HG02610 (cell line): ENCODE data around the gene THBS4.
"Not testable (repeated sequence)": the region's sequence is repeated elsewhere in the genome, so short reads cannot be mapped to it uniquely, and the experiment has no call there.

ENCODE experiments used
- ATAC-seq: cut with Tn5 transposase; IDR thresholded peaks from one replicate; pipeline ENCODE4 v1.9.1; 2021; ENCODE audit warnings: mild to moderate bottlenecking, moderate library complexity; ENCODE audit not compliant: unreplicated experiment

THBS4 gene

DNA sequence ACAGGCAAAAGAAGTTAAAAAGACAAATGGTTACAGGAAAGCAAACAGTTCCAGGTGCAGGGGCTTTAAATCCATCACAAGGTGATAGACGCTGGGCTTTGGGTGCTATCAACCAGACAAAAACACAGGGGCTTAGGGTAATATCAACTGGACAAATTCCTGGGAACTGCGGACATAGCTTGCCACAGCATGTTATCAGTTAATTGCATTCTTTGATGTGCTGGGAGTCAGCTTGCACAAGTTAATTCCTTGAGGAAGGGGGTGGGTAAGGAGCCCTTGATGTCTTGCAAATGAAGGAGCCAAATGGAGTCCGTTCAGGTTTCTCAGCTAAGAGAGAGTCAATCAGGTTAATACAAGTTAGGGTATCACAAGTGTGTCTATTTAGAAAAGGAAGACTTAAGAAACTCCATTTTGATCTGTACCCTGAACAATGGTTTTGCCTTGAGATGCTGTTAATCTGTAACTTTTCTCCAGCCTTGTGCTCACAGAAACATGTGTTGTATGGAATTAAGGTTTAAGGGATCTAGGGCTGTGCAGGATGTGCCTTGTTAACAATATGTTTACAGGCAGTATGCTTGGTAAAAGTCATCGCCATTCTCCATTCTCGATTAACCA is 76.3 kb downstream of the THBS4 start:
- ATAC-seq, result not testable (repeated sequence)

DNA sequence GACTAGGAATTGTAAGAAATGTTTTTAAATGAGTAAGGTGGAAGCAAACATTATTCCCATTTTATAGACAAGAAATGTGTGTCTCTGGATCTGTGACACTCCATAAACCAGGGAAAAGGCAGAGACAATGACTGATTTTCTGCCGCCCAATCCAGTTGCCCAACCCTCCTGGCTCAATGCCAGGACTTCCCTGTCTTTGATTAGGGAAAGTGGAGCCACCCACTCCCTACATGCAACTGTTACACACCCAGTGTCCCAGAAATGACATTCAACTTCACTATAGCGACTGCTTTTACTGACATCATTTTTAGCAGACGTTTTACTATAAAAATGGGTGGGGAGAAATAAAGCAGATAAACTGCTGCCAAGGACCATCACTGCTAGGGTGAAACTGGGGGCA is 79.7 kb downstream of the THBS4 start:
- ATAC-seq, result no peak

DNA sequence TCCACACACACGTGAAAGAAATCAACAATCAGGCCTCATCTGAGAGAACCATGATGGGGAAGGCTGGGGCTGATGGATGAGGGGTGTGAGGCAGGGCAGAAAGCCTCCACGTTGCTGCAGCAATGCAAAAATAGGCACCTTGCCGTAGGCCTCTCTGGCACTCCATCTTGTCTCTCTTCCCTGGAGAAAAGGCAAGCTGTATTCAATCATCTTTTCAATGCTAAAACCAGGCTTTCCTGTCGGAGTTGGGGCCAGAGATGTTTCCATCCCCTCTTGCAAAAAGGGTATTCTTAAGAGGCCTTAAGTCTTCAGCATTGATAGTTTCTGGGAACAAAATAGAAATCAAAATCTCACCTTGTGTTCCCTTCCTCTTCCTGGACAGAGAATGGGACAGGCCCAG is 80.9 kb downstream of the THBS4 start:
- no peak for ATAC-seq

DNA sequence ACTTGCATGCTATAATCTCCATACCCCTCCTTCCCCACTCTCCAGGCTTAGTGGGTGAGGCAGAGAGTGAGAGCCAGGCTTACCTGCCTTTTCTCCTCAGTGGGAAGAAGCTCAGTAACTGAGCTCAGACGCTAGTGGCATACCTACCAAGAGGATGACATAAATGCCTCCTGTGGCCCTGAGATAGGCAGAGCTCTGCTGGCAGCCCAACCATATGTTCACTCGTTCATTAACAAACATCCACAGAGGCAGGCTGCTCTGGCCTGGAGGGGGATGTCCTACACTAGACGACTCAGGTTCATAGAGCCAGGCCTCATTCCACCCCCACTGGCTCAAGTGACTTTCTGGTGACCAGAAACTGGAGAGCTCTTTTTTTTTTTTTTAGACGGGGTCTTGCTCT is 81.3 kb downstream of the THBS4 start:
- ATAC-seq, result no peak

DNA sequence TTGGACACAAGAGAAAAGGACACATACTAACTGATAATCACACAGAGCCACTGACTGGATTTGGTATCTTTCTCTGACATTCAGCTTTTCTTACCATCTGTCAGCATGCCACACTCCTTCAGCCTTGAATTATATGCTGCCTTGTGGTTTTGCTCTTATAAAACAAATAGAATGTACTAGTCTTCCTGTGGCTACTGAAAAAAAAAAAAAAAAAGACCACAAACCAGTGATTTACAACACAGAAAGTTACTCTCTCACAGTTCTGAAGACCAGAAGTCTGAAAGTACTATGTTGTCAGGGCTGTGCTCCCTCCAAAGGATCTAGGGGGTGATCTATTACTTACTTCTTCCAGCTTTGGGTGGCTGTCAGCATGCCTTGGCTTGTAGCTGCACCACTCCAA is 82.3 kb downstream of the THBS4 start:
- no peak for ATAC-seq

DNA sequence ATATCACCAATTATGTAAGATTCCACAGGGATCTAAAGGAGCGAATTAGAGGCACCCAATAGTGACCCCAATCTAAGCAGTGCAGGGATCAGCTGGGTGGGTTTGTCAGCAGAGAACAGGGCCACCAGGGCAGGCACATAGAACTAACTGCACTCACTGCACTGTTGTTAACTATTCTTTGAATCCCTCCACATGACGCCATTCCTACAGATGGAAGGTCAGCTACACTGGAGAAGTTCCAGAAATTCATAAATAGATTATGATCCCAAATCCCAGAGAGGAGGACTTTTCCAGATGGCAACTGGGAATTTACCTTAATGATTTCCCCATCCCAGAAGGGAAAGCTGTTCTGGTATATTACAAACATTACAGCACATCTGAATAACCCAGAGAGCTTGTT is 84.2 kb downstream of the THBS4 start:
- no peak for ATAC-seq

DNA sequence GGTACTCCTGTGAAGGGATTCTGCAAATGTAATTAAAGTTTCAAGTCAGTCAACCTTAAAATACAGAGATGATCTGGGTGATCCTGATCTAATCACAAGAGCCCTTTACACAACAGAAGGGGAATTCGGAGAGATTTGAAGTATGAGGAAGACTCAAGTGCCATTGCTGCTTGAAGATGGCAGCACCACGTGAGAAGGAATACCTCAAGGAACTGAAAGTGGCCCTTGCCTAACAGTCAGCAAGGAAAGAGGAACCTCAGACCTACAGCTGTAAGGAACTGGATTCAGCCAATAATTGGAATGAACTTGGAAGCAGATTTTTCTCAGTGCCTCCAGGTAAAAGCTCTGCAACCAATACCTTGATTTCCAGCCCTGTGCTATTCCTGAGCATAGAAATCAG is 87.4 kb downstream of the THBS4 start:
- ATAC-seq, result no peak

DNA sequence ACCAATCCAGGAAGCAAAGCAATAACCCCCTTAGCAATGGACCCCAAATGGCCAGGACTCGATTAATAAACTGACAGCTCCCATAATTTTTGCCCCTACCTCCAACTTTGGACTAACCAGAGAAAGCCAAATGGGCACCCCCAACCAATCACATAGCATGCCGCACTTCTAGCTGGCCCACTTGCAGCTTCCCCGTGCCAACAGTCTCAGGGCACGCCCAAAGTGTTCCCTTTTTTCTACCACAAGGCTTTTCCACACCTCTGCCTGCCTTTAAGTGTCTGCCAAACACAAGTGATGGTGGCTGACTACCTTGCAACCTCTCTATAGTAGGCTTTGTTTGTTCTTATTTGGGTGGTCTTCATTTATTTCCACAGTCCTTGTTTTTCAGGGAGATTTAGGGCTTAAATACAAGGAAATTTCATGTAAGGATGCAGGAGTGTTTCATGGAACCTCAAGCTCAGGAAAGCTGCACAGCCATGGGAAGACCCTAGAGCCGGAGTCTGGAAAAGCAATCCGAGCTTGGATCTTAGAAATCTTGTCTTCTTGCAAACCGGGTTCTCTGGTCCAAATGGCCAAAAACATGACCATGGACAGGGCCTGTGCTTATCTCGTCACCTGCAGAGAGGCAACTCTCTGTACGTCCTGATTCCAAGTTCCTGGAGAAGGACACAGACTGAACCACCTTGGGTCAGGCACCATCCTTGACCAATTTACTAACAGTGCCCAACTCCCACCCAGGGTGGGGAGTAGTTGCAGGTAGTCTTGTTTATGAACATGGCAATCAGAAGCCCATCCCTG is 89.2 kb downstream of the THBS4 start:
- no peak for ATAC-seq

DNA sequence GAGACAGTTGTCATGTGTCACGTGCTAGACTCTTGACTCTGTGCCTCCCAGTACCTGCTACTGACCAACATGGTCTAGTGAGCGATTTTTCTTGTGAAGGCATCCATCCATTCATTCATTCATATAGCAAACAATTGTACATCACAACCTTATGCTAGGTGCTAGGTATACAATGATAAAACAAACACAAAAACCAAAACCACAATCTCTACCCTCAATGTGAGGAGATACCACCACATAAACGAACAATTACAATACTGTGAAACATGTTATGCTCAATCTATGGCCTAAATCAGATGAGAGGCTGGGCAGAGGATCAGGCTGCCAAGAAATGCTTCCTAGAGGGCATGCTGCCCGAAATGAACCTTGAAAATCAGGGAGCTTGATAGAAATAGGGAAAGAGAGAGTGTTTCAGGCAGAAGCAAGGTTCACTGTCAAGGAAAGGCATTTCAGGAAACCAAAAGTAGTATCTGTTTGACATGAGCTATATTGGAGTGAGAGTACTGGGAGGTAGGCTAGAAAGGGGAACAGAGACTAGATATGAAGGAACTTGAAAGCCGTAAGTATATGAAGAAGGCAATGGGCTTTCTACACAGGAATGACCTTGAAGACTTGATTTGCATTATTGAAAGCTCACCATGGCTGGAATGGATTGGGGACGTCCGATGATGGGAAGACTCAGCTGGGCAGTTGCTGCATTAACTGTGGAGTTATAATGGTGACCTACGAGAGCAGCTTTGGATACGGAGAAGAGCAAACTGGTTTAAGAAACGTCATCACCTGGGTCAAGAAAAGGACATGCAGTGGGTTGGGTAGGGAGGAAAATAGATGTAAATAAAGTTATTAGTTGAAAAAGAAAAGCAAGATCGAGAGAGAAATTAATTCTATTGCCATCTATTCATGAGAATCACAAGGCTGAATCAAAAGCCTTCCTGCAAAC is 90.1 kb downstream of the THBS4 start:
- peak; percentile 63 for ATAC-seq

DNA sequence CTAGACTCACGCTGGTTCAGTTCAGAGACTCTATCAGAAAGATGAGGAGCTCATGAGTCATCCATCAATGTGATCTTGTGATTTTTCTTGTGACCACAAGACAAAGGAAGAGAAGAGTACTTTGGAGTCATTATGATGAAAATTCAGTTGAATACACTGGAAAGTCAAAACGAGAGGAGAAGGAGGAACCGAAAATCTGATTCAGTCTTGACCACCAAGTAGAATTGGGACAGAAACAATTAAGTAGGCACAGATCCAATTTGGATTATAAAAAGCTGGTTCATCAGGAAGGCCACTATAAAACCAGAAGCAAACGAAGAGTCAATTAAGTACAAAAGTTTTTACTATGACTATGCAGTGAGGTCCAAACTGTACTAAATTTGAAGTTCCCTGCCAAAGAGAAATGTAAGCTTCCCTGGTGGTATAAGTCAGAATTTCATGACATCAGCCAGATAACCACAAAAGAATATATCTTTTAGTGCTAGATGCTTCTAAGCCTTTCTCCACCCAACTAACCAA is 90.9 kb downstream of the THBS4 start:
- peak; percentile 74 for ATAC-seq

DNA sequence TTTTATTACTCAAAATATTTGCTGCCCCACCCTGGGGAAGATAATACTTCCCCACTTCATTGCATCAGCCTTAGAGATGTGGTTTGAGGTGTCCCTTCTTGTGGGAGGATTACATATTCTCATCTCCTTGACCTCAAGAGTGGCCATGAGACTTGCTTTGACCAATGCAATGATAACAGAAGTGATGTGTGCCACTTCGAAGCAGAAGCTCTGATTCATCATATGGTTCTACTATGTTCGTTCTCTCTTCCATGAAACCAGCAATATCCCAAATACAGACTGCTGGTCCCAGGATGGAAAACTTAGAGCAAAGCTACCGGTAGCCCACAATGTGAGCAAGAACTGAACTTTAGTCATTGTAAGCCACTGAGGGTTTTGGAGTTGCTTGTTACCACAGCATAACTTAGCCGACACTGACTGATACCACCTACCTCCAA is 92.0 kb downstream of the THBS4 start:
- ATAC-seq, result peak; percentile 41

DNA sequence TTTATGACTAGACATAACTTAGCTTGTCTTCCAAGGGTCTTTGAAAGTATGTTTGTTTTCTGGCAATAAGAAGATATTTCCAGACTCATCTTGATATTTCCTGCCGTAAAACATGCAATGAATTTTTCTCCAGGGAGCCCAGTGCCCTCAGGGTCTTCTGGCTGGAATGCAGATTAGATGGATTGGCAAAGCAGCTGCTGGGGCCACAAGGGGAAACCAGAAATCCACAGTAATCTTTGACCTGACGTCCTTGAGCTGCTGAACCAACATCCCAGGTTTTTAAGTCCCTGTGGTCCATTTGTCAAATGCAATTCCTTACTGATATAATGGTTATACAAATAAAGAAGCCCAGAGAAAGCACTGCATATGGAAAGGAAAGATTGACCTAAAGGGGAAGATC is 93.0 kb downstream of the THBS4 start:
- ATAC-seq, result no peak

DNA sequence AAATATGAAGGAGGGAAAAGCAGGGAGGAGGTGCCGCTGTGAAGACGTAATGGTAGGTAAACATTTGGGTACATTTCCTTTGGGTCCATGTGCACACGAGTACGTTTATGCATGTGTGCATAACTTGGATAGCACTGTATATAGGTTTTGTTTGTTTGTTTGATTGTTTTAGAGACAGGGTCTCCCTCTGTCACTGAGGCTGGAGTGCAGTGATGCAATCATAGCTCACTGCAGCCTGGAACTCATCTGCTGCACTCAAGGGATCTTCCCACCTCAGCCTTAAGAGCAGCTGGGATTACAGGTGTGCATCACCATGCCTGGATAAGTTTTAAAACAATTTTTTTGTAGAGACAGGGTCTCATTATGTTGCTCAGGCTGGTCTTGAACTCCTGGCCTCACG is 94.0 kb downstream of the THBS4 start:
- no peak for ATAC-seq
